Measurements from ENCODE around the gene BYSL.

Gene BYSL

GRCh38 chr6:41895300-41896233 is 25.7 kb upstream of the BYSL start, which contains the start of gene USP49:
Gene USP49, minus strand, starts transcription at chr6:41895375. Its CDS starts 88,392 bp downstream, at chr6:41806983.
- Histone ChIP-seq H3K9me3 (ENCODE audit: severe bottlenecking) (no peaks in the 10 kb centered on the region), H3K27me3 (ENCODE audit: insufficient read depth, poor library complexity, severe bottlenecking) (no peaks in the 10 kb centered on the region), H3K4me1 (ENCODE audit: insufficient read depth, poor library complexity, severe bottlenecking) (no peaks in the 10 kb centered on the region), H3K4me3 (ENCODE audit: severe bottlenecking) (peak within 1 kb of the TSS; percentile 100), H3K27ac (ENCODE audit: poor library complexity, severe bottlenecking) (peak within 1 kb of the TSS; percentile 41), H3K36me3 (ENCODE audit: low read depth) (peaks cover 10% of the 10 kb centered on the region)
- ATAC-seq (ENCODE audit: low read depth) (peak; percentile 88), DNase-seq (ENCODE audit: low spot score) (peak; percentile 83)
- no peak for TF ChIP-seq CTCF (IDR thresholded peaks at IDR 0.05; ENCODE audit: poor library complexity, severe bottlenecking)

GRCh38 chr6:41896281-41896680 is 25.0 kb upstream of the BYSL start:
- Histone ChIP-seq H3K4me3 (ENCODE audit: severe bottlenecking) (peak overlapping the region; percentile 100), H3K27ac (ENCODE audit: poor library complexity, severe bottlenecking) (peak overlapping the region; percentile 41)

GRCh38 chr6:41900861-41901260 is 20.4 kb upstream of the BYSL start:
- Histone ChIP-seq H3K9me3 (ENCODE audit: severe bottlenecking) (no peaks in the 10 kb centered on the region), H3K27ac (ENCODE audit: poor library complexity, severe bottlenecking) (no peak overlapping the region), H3K36me3 (ENCODE audit: low read depth) (peaks cover 38% of the 10 kb centered on the region), H3K27me3 (ENCODE audit: insufficient read depth, poor library complexity, severe bottlenecking) (no peaks in the 10 kb centered on the region), H3K4me3 (ENCODE audit: severe bottlenecking) (no peak overlapping the region), H3K4me1 (ENCODE audit: insufficient read depth, poor library complexity, severe bottlenecking) (no peaks in the 10 kb centered on the region)
- DNase-seq (ENCODE audit: low spot score) (no peak), ATAC-seq (ENCODE audit: low read depth) (no peak)
- no peak for TF ChIP-seq CTCF (IDR thresholded peaks at IDR 0.05; ENCODE audit: poor library complexity, severe bottlenecking)

More at GRCh38 chr6:41896281-41896680, 25.0 kb upstream of the BYSL start:
- no peak for TF ChIP-seq CTCF (IDR thresholded peaks at IDR 0.05; ENCODE audit: poor library complexity, severe bottlenecking)
- Histone ChIP-seq H3K9me3 (ENCODE audit: severe bottlenecking) (no peaks in the 10 kb centered on the region), H3K36me3 (ENCODE audit: low read depth) (peaks cover 10% of the 10 kb centered on the region), H3K4me1 (ENCODE audit: insufficient read depth, poor library complexity, severe bottlenecking) (no peaks in the 10 kb centered on the region), H3K27me3 (ENCODE audit: insufficient read depth, poor library complexity, severe bottlenecking) (no peaks in the 10 kb centered on the region)
- DNase-seq (ENCODE audit: low spot score), result no peak
- ATAC-seq (ENCODE audit: low read depth), result no peak

GRCh38 chr6:41901882-41902519 is 19.3 kb upstream of the BYSL start:
- Histone ChIP-seq H3K27ac (ENCODE audit: poor library complexity, severe bottlenecking) (no peak overlapping the region), H3K27me3 (ENCODE audit: insufficient read depth, poor library complexity, severe bottlenecking) (no peaks in the 10 kb centered on the region), H3K36me3 (ENCODE audit: low read depth) (peaks cover 48% of the 10 kb centered on the region), H3K4me1 (ENCODE audit: insufficient read depth, poor library complexity, severe bottlenecking) (no peaks in the 10 kb centered on the region), H3K9me3 (ENCODE audit: severe bottlenecking) (no peaks in the 10 kb centered on the region), H3K4me3 (ENCODE audit: severe bottlenecking) (no peak overlapping the region)
- peak; percentile 11 for TF ChIP-seq CTCF (IDR thresholded peaks at IDR 0.05; ENCODE audit: poor library complexity, severe bottlenecking)
- ATAC-seq (ENCODE audit: low read depth) (no peak), DNase-seq (ENCODE audit: low spot score) (no peak)

Data from RWPE2 (cell line).